ENCODE results near the gene TRIM7. TPM values are rescaled to one million over a fixed set of nuclear protein-coding genes. Genes with fewer than 3 reads are reported as not detected.
"Not testable (repeated sequence)": the region's sequence is repeated elsewhere in the genome, so short reads cannot be mapped to it uniquely, and the experiment has no call there.

TRIM7 gene
- total RNA-seq, 2 donors from 2014 or later = 2.4 to 2.9 TPM

- DNase-seq = no peak
- no peak for ATAC-seq (replicated peaks in 1 of 2)
- H3K4me3 Mint-ChIP-seq = peak overlapping the region; percentile 53 to 56
- no peaks in the 10 kb centered on the region for H3K9me3 Mint-ChIP-seq
- peaks cover 28% of the 10 kb centered on the region for H3K27me3 Mint-ChIP-seq (ENCODE audit: low read depth)
- no peak overlapping the region for H3K27ac Mint-ChIP-seq
- peaks cover 90% of the 10 kb centered on the region for H3K4me1 Mint-ChIP-seq (ENCODE audit: low read depth)
- peaks cover 2% of the 10 kb centered on the region in 2 donors for H3K36me3 Mint-ChIP-seq (ENCODE audit: insufficient read depth in 2 of 2)
Observed at GRCh38 chr5:181166812-181167733, 37.9 kb downstream of the TRIM7 start.

DNA sequence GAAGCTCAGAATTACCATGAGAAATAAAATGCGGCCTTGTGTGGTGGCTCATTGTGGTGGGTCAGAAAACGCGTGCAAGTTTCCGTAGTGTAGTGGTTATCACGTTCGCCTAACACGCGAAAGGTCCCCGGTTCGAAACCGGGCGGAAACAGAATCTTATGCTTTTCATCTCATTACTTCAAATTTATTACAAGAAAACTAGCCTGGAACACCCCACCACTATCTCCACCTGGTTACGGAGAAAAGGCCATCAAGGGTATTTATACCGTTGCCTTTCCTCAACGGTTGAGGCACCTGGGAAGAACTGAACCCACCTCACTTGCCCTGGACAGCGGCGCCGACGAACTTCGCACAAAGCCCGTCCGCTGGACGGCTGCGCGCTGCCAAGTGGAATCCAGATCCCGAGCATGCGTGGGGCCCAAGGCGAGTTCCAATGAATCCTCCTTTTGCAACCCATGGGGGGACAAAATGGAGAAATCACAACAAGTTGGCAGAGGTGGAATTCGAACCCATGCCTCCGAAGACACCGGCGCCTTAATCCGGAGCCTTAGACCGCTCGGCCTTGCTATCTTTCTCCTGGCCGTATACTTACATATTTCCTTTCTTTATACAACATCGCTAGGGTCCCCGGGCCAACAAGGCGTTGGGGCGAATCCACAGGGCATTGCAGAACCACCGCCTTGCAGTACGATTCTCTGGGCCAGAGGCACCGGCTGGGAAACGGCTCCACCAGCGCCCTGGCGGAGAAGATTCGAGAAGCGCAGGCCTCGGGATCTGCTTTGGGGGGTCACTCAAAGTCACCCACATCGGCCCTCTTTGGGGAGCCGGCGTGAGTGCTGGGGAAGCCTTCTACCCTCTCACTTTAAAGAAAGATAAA lies 40.7 kb downstream of the TRIM7 start:
- Mint-ChIP-seq H3K4me1 (ENCODE audit: low read depth) (peaks cover 87% of the 10 kb centered on the region), H3K36me3 (ENCODE audit: insufficient read depth in 2 of 2) (peaks cover 0 to 2% of the 10 kb centered on the region in 2 donors), H3K9me3 (no peaks in the 10 kb centered on the region), H3K27ac (peak overlapping the region; percentile 71), H3K4me3 (peak overlapping the region; percentile 62 to 80), H3K27me3 (ENCODE audit: low read depth) (peaks cover 13% of the 10 kb centered on the region)
- peak; percentile 37 to 48 for DNase-seq
- ATAC-seq (replicated peaks in 1 of 2) = no peak

GRCh38 chr5:181163487-181164075 lies 41.4 kb downstream of the TRIM7 start:
- peaks cover 7% of the 10 kb centered on the region for H3K27me3 Mint-ChIP-seq (ENCODE audit: low read depth)
- H3K9me3 Mint-ChIP-seq = no peaks in the 10 kb centered on the region
- peak overlapping the region; percentile 71 for H3K27ac Mint-ChIP-seq
- no peak for ATAC-seq (replicated peaks in 1 of 2)
- peak overlapping the region; percentile 62 to 80 for H3K4me3 Mint-ChIP-seq
- peaks cover 83% of the 10 kb centered on the region for H3K4me1 Mint-ChIP-seq (ENCODE audit: low read depth)
- DNase-seq = peak in 1 of 2 donors; percentile 46
- H3K36me3 Mint-ChIP-seq (ENCODE audit: insufficient read depth in 2 of 2) = no peaks in the 10 kb centered on the region

DNA sequence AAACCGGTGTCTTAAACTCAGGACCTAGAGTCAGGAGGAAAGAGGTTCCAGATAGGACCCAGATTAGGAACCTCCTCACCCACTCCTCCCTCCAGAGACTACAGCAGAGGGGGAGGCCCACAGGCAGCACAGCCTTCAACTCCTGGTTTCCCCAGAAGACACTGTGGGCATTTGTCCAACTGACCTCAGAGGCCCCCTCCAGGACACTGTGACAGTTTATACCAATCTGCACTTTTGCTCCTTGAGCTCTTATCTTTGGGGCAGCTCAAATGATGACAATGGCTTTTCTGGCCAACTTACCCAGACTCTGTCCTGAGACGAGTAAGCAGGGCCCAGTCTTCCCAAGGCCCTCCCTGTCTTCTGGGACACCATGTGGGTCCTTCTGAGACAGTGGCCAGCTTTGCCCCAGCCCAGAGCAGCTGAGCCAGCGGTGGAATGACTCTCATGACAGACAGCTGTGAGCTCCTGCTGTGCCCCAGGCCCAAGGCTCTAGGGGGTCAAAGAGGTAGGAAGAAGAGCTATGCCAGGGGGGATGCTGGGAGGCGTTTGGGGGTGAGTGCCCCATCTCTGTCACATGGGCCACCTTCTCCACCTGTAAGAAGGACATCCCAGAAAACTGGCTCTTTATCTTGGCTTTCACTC lies 43.3 kb downstream of the TRIM7 start:
- H3K4me3 Mint-ChIP-seq = peak overlapping the region; percentile 80 to 86
- DNase-seq (peak in 1 of 2 donors; percentile 18), ATAC-seq (replicated peaks in 1 of 2) (no peak)
- peak overlapping the region; percentile 73 for H3K27ac Mint-ChIP-seq
- peaks cover 75% of the 10 kb centered on the region for H3K4me1 Mint-ChIP-seq (ENCODE audit: low read depth)
- H3K27me3 Mint-ChIP-seq (ENCODE audit: low read depth) = peaks cover 7% of the 10 kb centered on the region
- no peaks in the 10 kb centered on the region for H3K36me3 Mint-ChIP-seq (ENCODE audit: insufficient read depth in 2 of 2)
- no peaks in the 10 kb centered on the region for H3K9me3 Mint-ChIP-seq

DNA sequence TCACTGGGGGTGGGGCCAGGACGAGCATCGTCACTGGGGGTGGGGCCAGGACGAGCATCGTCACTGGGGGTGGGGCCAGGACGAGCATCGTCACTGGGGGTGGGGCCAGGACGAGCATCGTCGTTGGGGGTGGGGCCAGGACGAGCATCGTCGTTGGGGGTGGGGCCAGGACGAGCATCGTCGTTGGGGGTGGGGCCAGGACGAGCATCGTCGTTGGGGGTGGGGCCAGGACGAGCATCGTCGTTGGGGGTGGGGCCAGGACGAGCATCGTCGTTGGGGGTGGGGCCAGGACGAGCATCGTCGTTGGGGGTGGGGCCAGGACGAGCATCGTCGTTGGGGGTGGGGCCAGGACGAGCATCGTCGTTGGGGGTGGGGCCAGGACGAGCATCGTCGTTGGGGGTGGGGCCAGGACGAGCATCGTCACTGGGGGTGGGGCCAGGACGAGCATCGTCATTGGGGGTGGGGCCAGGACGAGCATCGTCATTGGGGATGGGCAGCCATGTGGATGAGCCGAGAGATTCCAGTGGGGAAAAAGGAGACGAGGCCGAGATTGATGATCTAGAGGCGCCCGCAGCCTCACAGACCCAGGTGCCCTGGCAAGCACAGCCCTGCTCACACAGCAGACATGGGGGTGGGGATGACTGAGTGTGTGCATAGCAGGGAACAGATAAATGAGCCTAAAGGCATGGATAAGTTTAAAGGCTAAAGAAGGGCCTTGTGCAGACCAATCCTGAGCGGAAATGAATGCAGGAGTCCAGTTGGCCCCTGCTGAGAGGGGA lies 44.1 kb downstream of the TRIM7 start:
- H3K27me3 Mint-ChIP-seq (ENCODE audit: low read depth); H3K36me3 Mint-ChIP-seq (ENCODE audit: insufficient read depth in 2 of 2); H3K9me3 Mint-ChIP-seq: not testable (repeated sequence)
- peak overlapping the region; percentile 80 to 86 for H3K4me3 Mint-ChIP-seq
- peak; percentile 55 to 58 for DNase-seq
- ATAC-seq (replicated peaks in 1 of 2) = peak; percentile 20 to 35
- H3K4me1 Mint-ChIP-seq (ENCODE audit: low read depth) = peaks cover 75% of the 10 kb centered on the region
- H3K27ac Mint-ChIP-seq = peak overlapping the region; percentile 73

GRCh38 chr5:181160152-181160754 lies 44.7 kb downstream of the TRIM7 start:
- peak; percentile 88 to 95 for DNase-seq
- Mint-ChIP-seq H3K27me3 (ENCODE audit: low read depth) (peaks cover under 1% of the 10 kb centered on the region), H3K4me1 (ENCODE audit: low read depth) (peaks cover 73% of the 10 kb centered on the region), H3K27ac (peak overlapping the region; percentile 69), H3K36me3 (ENCODE audit: insufficient read depth in 2 of 2) (no peaks in the 10 kb centered on the region), H3K9me3 (no peaks in the 10 kb centered on the region), H3K4me3 (peak overlapping the region; percentile 66 to 74)
- peak; percentile 94 to 96 for ATAC-seq (replicated peaks in 1 of 2)

DNA sequence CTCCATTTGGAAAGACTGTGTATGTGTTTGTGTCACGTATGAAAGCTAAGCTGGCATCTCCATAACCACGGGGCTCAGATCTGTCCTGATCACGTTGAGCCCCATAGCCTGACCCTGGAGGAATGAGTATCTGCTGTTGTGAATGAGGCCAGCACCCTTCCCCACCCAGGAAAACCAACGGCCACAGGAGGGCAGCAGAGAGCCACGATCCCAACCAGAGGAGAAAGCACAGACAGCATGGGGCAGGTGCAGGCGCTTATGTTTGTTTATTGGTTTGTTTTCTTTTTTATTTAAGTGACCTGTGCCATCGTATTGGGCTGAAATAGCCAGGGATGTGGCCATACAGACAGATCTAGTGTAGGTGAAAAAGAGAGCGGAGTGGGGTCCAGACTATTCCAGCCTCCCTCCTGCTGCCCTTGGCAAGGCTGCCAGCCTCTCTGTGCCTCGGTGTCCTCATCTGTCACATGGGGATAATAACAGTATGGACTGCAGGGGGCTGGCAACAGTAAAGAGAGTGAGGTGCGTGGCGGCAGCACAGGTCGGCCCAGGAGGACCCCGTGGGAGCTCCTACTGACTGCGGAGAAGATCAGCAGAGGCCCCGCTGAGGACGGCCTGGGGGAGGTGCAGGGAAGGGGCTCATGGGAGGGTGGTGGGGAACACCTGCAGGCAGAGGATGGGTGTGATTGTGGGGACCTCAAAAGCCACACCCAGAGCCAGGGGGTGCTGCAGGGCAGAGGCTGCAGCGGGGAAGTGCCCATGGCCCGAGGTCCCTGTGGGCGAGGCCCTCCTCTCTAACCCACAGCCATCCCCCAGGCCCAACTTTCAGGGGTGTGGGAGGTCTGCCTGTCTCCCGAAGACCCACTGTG lies 45.5 kb downstream of the TRIM7 start:
- peak; percentile 90 to 93 for DNase-seq
- peaks cover 0 to 2% of the 10 kb centered on the region in 2 donors for H3K36me3 Mint-ChIP-seq (ENCODE audit: insufficient read depth in 2 of 2)
- peak overlapping the region; percentile 42 for H3K27ac Mint-ChIP-seq
- peaks cover 2 to 3% of the 10 kb centered on the region in 2 donors for H3K9me3 Mint-ChIP-seq
- H3K27me3 Mint-ChIP-seq (ENCODE audit: low read depth) = no peaks in the 10 kb centered on the region
- ATAC-seq (replicated peaks in 1 of 2) = peak; percentile 53 to 67
- peaks cover 77% of the 10 kb centered on the region for H3K4me1 Mint-ChIP-seq (ENCODE audit: low read depth)
- H3K4me3 Mint-ChIP-seq = peak overlapping the region; percentile 66 to 85

DNA sequence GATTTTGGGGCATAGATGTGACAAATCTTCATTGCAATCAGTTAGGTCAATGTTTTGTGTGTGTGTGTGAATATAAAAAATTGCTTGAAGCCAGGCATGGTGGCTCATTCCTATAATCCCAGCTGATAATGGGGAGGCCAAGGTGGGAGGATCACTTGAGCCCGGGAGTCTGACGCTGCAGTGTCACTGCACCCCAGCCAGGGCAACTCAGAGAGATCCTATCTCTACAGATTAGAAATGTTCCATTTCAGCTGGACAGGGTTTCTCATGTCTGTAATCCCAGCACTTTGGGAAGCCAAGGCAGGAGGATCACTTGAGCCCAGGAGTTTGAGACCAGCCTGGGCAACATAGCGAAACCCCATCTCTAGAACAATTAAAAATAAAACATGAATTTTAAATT lies 46.1 kb downstream of the TRIM7 start:
- H3K27ac Mint-ChIP-seq = no peak overlapping the region
- H3K27me3 Mint-ChIP-seq (ENCODE audit: low read depth) = no peaks in the 10 kb centered on the region
- DNase-seq (no peak), ATAC-seq (replicated peaks in 1 of 2) (no peak)
- peaks cover 0 to 2% of the 10 kb centered on the region in 2 donors for H3K36me3 Mint-ChIP-seq (ENCODE audit: insufficient read depth in 2 of 2)
- peaks cover 79% of the 10 kb centered on the region for H3K4me1 Mint-ChIP-seq (ENCODE audit: low read depth)
- peaks cover 2 to 3% of the 10 kb centered on the region in 2 donors for H3K9me3 Mint-ChIP-seq
- H3K4me3 Mint-ChIP-seq = no peak overlapping the region

DNA sequence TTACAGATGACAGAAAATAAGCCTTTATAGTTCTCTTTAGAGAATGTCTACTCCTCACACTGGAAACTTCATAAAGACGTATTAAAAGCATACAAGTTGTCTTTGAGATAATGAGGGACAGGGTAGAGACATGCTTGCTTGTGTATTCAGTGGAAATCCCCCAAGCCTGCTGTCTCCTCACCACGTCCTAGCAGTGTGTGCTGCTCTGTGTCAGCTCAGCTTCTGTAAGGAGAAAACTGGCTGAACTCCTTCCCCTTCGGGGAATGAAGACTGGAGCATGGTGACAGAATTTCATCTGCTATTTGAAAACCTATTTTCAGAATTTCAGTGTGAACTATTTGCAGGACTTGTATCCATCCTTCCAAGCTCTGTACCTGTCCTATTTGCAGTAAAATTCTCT lies 48.2 kb downstream of the TRIM7 start:
- Mint-ChIP-seq H3K27me3 (ENCODE audit: low read depth) (peaks cover 11% of the 10 kb centered on the region), H3K4me1 (ENCODE audit: low read depth) (peaks cover 71% of the 10 kb centered on the region), H3K4me3 (no peak overlapping the region), H3K9me3 (peaks cover 3 to 4% of the 10 kb centered on the region in 2 donors), H3K36me3 (ENCODE audit: insufficient read depth in 2 of 2) (peaks cover 0 to 2% of the 10 kb centered on the region in 2 donors), H3K27ac (no peak overlapping the region)
- DNase-seq (peak in 1 of 2 donors; percentile 33), ATAC-seq (replicated peaks in 1 of 2) (no peak)

DNA sequence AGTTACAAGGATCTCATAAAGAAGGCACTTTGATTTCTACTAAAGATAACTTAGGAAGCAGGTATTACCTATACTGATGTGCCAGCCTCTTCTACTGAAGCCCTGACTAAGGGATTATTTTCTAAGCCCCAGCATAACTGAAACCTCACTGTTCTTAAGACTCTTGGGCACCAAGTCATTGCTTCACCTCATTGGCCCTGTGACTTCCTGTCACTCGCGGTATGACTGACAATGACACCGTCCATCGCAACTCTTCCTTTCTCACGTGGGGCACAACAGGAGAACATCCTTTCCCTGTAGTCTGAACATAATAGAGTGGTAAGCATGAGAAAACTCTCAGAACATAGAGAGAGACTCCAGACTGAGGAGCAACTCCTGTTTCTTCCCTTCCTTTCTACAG lies 51.2 kb downstream of the TRIM7 start:
- Mint-ChIP-seq H3K4me1 (ENCODE audit: low read depth) (peaks cover 48% of the 10 kb centered on the region), H3K27ac (no peak overlapping the region), H3K27me3 (ENCODE audit: low read depth) (peaks cover 31% of the 10 kb centered on the region), H3K9me3 (peaks cover 3 to 4% of the 10 kb centered on the region in 2 donors), H3K4me3 (peak overlapping the region; percentile 11 to 13), H3K36me3 (ENCODE audit: insufficient read depth in 2 of 2) (peaks cover 0 to 2% of the 10 kb centered on the region in 2 donors)
- ATAC-seq (replicated peaks in 1 of 2) (peak; percentile 86 to 95), DNase-seq (peak; percentile 39 to 62)

DNA sequence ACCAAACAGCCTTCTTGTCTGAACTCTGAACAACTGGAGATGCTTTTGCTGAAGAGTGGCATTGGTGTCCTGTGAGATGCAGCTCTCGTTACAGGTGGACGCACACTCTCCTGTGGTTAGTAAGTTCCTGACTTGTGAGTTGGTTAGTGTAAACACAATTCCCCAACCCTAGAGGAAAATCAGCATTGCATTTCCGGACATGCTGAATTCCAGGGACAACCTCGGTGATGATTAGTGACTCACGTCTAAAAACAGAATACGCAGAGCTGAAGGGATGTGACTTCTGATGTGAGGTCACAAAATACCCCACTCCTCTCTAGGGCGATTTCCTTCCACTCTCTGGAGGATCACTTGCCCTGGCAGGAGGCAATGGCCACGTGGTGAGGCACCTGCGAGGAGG lies 52.6 kb downstream of the TRIM7 start:
- Mint-ChIP-seq H3K9me3 (peaks cover 3 to 4% of the 10 kb centered on the region in 2 donors), H3K36me3 (ENCODE audit: insufficient read depth in 2 of 2) (peaks cover 0 to 2% of the 10 kb centered on the region in 2 donors), H3K4me3 (no peak overlapping the region), H3K4me1 (ENCODE audit: low read depth) (peaks cover 45% of the 10 kb centered on the region), H3K27me3 (ENCODE audit: low read depth) (peaks cover 42% of the 10 kb centered on the region), H3K27ac (no peak overlapping the region)
- DNase-seq = no peak
- no peak for ATAC-seq (replicated peaks in 1 of 2)

Measured in activated T-cell treated with anti-CD3 and anti-CD28 coated beads, Interleukin-2, amount 50 U/mL, for 72 hours (primary cell).